GM21737 (cell line): ENCODE results near the gene KCNK15.

ENCODE experiments used
- ATAC-seq: cut with Tn5 transposase; IDR thresholded peaks from one replicate; pipeline ENCODE4 v1.9.1; 2021; ENCODE audit warnings: mild to moderate bottlenecking, moderate library complexity; ENCODE audit not compliant: unreplicated experiment

KCNK15 gene

GRCh38 chr20:44784688-44785087 is 39.0 kb downstream of the KCNK15 start:
- no peak for ATAC-seq

GRCh38 chr20:44785768-44786167 is 40.1 kb downstream of the KCNK15 start:
- ATAC-seq: no peak

GRCh38 chr20:44787299-44787698 is 41.6 kb downstream of the KCNK15 start:
- no peak for ATAC-seq

GRCh38 chr20:44788706-44789456 is 43.2 kb downstream of the KCNK15 start:
- ATAC-seq: no peak

- no peak for ATAC-seq
Observed at GRCh38 chr20:44790638-44791393, 45.2 kb downstream of the KCNK15 start.

- ATAC-seq: no peak
Observed at GRCh38 chr20:44792796-44793195, 47.1 kb downstream of the KCNK15 start.

- ATAC-seq: no peak
Observed at GRCh38 chr20:44795836-44796235, 50.2 kb downstream of the KCNK15 start.

GRCh38 chr20:44796311-44796710 is 50.6 kb downstream of the KCNK15 start:
- no peak for ATAC-seq

GRCh38 chr20:44796758-44797457 is 51.2 kb downstream of the KCNK15 start:
- no peak for ATAC-seq

GRCh38 chr20:44799691-44800090 is 54.0 kb downstream of the KCNK15 start:
- ATAC-seq: no peak

- no peak for ATAC-seq
Observed at GRCh38 chr20:44800391-44801046, 54.9 kb downstream of the KCNK15 start.
